Measurements from ENCODE around the gene PGAP1.

Gene PGAP1

DNA sequence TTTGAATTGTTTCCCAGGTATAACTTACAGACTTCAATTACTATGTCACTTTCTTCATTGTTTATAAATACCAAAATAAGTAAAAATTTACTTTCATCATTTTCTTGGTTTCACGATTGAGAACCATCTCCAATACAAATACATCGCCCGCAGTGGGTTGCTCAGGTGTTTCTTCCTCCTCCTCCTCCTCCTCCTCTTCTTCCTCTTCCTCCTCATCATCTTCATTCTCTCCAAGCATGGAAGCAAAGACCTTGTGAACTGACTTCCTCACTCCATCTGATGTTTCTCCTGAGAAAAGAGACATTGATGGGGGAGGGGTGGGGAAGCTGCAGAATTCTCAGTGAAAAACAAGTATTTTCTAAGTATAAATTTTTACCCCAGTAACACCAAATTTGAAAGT is 133.6 kb downstream of the PGAP1 start:
- DNase-seq: no peak

DNA sequence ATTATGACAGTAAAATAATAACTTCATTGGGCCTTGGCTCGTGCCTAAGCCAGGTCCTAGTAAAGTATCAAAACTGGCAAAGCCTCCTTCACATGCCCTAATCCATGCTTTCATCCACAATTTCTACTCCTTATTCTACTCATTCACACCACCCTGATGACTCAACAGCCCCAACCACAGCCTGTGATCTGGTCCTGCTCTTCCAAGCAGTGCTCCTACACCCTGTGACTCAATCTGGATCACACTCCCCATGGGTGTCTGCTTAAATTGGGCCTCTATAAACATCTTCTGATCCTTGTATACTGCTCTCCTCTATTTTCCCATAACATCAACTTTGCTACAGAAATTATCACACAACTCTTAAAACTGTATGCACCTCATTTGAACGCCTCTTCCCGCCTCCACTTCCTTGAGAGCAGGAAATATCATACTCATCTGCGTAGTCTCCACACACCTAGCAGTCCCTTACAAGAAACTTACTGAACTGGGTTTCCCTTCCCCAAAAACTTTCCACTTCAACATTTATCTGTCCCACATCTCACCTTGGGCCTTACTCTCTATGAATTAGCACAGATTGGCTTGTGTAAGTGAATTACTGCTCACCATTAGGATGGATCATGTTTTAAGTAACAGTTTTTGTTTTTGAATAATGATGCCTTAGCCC is 142.9 kb downstream of the PGAP1 start:
- peak; percentile 67 for DNase-seq

Data from activated effector memory CD4-positive, alpha-beta T cell treated with anti-CD3 and anti-CD28 coated beads, Interleukin-2, amount 50 U/mL, for 16 hours (primary cell).